Stimulated activated CD8-positive, alpha-beta memory T cell treated with anti-CD3 and anti-CD28 coated beads, Interleukin-15, amount 100 ng/mL, for 24 hours (primary cell): Measurements from ENCODE around the gene COL9A3.

Source experiments
- DNase-seq: peaks from one replicate; pipeline ENCODE4 v3.0.0-alpha.2; 2020; ENCODE audit warnings: low read depth

COL9A3 gene

DNA sequence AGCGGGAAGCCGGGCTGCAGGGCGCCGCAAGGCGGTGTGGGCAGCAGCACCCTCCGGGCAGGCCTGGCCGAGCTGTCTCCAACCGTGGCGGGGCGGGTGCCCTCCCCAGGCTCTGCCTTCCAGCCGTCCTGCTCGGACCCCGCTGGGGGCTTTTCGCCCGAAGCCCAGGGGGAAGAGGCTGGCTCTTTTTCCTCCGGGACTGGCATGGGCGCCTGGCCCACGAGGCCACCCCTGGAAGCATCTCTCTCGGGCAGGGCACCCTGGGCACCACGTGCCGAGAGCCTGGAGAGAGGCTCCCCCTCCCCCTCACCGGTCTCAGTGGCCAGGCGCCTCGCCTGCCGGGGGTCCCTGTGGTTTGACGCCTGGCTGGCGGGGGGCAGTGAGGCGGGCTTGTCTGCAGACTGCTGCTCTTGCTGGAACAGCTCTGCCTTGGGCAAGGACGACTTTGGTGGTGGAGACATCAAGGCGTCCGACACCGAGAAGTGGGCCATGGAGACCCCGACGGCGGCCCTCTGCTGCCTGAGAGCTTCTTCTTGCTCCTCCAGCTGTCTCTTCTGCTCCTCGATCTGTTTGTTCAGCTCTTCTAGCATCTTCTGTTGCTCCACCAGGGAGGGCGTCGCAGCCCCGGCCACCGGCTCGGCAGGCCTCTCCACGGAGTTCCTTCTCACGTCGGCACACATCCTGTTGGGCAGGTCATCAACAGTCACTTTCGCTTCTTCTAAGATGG is 64.2 kb downstream of the COL9A3 start:
- DNase-seq, result no peak

DNA sequence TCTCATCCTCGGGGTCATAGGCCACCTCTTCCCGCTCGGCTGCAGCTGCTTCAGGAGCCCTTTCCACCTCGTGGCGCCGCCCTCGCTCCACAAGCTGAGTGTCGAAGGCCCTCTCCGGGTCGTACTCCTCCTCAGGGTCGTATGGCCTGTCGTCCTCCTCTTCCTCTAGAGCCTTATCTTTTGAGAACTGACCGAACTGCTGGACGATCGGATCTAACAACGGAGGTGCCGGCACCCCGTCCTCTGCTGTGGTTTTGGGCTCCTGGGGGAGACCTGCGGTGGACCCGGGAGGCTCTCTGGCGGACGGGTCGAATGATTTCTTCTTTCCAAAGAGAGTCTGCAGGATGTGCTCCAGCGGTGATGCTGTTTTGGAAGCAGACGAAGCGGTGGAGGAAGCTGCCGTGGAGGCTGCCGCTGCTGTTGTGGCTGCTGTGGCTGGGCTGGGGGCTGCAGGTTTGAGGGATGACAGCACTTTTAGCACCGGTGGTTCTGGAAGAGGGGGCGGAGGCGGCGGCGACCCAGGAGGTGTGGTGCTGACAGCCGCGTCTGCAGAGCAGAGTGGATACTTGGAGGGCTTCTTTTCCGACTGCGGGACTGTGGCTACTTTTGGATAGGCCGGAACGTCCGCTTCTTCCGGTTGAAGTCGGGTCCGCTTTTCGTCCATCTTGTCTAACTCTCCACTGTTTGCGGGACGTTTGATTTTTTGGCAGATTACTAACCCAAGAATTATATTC is 65.0 kb downstream of the COL9A3 start:
- DNase-seq, result no peak

DNA sequence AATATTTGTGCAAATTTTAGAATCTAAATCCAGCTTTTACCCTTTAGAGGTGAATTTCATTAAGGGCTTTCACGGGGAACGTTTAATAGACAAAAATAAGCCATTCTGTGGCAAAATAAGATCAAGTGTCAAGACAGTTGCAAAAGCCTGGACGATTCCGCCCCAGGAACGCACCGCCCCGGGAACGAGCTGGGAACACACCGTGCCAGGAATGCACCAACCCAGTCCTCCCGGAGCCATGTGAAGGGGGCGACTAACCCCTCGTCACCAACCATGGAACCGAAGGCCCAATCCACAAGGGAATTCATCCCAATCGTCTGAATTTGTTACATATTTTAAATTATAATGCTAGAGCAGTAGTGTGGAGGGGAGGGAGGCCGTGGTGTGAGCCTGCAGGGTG is 65.6 kb downstream of the COL9A3 start:
- no peak for DNase-seq

DNA sequence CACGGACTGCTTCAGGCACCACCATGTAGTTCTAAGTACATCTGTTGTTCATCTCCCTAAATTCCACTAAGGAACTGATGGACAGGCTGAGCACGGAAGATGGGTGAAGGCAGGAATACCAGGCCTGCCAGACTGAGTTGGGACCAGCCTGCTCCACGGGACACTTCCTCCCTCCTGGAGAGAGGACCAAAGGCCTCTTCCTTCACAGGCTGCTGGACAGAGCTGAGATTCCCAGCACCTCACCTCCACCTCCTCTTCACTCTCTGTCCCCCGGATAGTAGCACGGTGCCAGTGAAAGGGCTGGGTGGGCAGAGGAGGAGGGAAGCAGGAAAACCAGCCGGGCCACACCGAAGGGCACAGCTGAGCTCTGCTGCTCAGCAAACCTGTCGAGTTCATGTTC is 67.7 kb downstream of the COL9A3 start:
- no peak for DNase-seq

DNA sequence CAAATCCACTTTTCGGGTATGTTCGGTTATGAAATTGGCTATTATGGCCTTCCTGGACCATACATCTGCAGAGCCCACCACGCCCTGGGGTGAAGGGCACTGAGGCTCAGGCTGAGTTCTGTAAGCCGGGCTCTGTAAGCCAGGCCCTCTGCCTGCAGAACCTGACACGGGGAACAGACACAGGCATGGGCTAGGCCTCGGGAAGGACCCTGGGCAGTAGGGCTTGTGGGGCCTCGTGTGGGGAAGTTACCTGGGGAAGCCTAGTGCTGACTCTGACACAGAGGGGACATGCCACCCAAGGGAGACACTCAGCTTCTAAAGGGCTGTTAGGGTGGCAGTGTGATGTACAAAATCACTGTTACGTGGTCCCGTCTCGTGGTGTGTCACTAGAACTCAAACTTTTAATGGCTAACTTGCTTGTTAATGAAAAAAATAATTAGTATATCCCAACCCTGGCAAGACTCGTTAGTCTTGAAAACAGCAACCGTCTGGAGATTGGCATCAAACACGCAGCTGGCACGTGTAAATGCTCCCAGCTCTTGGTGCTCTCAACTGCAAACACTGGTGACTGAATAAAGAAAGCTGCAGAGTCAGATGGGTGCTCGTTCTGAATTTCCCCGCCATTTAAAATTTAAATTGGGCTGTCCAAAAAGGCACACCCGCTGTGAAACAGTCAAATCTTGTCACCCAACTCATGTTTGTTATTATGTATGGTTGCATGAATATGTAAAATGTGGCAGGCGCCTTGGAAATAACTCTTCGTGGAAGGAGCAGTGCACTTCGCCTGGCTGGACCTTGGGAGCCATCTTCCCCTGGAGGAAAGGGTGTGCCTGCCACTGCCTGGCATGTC is 68.4 kb downstream of the COL9A3 start:
- DNase-seq, result no peak

DNA sequence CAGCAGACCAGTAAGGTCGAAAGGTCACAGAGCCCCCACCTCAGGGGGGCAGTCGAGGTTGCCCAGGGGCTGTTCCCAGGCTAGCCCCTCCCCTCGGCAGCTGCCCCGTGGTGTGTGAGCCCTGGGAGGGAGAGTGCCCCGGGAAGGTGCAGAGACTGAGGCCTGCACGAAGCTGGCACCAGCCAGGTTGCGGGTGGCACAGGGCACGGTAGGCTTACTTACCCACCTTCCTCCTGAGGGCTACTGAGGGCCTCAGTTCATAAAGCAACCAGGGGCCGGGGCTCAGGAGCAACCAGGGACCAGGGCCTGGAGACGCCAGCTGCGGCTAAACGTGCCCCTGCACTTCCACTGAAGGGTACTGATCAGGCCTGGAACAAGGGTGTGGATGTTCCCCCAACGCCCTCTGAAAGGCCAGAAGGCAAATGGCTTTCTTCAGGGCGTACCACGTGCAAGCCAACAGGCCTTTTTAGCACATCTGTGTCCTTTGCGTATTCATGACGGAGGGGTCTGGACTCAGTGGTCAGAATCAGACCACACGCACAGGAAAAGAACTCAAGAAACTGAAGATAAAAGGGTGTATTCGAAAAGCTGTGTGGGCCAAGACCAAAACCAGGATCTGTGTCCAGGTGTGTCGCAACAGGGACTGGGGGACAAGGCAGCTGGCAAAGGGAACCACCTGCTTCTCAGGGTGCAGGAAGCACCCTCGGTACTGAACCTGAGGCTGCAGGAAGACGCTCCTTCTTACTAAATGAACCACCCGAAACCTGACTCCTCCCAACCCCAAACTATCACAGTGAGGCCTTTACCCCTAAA is 69.3 kb downstream of the COL9A3 start:
- no peak for DNase-seq

DNA sequence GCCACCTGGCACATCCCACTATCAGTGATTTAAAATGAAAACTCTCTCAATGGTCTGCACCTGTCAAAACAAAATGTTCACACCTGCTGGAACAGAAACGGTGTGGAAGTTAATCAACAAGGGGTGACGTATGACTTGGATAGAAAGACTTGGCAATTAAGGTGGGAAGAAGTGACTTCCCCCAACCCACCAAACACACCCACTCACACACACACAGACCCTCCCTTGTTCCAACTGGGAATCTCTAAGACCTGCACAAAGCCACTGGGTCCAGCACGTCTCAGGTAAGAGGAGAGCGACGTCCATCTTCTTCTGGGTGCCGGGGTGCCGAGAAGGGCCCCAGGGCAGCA is 69.8 kb downstream of the COL9A3 start:
- no peak for DNase-seq

DNA sequence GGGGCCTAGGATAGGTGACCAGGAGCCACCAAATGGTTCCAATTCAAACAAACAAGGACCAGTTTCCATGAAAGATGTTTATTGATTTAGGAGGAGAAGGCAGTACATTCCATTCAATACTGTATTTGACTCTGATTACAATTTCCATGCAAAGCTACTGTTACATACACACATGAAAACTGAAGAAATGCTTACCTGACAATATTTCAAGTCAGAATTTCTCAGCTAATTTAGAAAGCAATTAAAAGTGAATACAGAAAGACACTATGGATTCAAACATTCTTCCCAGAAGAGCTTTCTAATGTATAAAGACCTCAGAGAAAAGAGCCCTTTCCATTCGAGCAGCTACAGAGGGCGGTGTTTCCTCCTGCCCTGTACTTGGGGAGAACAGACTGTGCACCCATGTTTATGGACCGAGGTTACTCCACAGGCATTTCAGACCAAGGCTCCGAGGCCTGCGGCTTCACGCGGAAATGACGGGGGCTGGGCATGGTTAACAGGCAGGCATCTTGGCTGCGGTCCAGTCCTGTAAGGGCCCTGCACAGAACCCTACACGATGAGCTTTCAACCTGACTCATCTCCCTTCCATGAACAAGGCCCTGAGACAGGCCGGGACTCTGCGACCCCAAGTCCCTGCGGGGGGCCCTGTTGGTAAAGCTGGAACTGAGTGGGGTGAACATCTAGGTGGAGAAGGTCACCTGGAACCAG is 70.5 kb downstream of the COL9A3 start:
- no peak for DNase-seq

DNA sequence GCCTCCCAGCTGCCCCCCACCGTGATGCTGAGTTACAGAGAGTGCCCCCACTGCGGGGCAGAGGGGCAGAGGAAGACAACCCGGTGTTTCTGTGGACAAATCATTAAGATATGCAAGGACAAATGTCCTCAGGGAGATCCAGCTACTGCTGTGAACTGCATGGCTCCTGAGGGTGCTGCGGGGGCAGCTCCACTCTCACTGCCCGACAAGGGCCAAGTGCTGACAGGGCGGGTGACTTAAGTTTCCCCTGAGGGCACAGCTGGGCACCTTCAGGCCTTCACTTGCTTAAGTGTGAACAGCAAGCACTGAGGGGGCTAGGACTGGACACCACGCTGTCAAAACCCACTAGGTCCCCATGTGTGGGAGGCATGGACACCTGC is 71.0 kb downstream of the COL9A3 start:
- DNase-seq, result no peak

DNA sequence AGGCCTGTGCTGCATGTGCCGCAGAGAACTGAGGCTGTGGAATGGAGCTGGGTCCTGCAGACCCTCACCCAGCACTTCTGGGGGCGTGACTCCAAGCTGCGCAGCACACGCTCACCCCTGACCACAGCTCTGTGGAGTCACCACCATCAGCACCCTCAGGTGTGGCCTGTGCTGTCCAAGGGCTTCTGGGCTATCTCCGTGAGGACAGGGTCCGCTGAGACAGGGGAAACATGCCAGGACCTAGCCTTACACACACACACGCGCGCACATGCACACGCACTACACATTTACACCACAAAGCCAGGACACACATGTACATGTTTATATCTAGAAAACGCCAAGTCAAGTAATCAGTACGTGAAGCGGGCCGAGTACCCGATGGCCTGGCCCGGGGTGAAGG is 71.6 kb downstream of the COL9A3 start:
- no peak for DNase-seq

DNA sequence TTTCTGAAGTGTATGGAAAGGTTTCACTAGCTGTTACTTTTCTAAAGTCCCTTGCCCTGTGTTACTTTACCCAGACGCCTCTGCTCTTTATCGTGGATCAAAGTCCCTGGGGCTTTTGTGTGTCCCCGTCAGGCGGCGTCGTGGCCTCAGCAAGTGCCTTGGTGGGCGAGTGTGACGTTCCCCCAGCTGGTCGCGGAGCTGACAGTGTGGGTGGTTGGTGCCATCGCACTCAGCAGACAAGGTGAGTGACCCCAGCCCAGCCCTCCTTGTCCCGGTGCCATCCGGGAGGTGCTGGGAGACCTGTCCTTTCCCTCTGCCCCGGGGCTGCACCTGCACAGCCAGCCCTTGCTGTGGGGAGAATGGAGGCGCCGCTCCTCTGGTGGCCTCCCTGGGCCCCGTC is 72.1 kb downstream of the COL9A3 start:
- no peak for DNase-seq

DNA sequence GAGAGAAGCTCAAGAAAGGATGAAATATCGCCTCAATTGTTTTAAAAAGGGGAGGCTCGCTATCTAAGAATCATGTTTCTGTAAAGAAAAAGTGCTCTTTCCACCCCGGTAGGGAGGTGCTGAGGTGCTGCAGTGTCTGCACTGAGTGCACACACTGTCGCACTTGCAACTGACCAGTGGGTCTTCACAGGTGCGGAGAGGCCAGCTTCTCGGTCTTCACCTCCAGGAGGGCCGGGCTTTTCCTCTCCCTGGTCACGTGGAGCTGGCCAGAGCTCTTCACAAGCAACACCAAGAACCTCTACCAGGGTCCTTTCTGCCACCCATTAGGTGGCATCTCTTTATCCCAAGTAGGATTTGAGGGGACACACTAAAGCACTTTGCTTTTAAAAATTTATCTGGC is 72.6 kb downstream of the COL9A3 start:
- DNase-seq, result no peak

DNA sequence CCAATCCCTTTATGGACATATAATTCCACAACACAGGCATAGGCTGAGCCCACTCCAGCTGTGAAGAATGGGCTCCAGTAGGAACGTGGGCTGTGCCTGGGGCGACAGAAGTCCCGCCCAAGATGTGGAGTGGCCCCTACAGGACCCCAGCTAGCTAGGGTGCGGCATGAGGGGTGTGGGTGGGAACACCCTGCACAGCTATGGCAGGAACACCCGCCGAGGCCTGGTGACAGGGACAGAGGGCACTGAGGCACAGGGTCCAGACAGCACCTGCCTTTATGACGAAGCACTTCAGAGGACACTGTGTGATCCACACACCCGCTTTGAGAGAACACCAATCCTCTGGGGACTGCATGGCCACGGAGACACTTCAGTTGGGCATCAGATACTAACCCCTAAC is 73.0 kb downstream of the COL9A3 start:
- DNase-seq, result no peak

DNA sequence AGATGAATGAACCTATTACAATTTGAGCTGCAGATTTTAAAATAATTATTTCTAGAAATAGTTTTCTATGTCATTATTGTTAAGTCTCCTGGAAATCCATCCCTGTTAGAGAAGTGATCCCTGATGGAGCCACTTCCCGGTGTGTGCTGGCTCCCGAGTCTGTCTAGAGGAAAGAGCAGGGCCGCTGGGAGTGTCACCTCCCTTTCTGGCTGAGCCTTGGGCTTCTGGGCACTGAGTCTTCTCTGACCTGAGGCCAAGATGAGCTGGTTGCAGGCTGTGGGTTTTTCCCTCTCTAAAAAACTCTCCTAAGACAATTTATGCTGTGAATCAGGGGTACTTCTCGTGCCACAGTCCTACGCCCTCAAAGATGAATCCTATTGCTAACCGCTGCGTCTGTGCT is 73.6 kb downstream of the COL9A3 start:
- no peak for DNase-seq
